ENCODE results near the gene ADGRL2.

DNA sequence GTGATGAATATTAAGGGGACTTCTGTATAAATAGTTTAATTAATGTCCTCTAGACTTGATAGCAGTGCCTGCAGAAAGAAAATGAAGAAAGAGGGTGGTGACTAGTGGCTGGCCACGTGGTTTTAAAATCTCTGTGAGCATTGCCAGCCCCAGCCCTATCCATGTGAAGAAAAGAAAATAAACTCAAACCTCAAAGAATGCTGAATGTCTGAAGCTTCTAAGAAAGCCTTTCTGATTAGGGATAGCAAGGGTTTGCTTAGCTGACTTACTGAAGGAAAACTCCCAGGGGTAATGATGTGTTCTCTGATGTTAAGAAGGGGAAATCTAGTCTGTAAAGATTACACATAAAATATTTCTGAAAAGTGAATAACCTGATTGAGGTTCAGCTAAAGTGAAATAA is 31.8 kb downstream of the ADGRL2 start:
- TF ChIP-seq, protein P1, sequence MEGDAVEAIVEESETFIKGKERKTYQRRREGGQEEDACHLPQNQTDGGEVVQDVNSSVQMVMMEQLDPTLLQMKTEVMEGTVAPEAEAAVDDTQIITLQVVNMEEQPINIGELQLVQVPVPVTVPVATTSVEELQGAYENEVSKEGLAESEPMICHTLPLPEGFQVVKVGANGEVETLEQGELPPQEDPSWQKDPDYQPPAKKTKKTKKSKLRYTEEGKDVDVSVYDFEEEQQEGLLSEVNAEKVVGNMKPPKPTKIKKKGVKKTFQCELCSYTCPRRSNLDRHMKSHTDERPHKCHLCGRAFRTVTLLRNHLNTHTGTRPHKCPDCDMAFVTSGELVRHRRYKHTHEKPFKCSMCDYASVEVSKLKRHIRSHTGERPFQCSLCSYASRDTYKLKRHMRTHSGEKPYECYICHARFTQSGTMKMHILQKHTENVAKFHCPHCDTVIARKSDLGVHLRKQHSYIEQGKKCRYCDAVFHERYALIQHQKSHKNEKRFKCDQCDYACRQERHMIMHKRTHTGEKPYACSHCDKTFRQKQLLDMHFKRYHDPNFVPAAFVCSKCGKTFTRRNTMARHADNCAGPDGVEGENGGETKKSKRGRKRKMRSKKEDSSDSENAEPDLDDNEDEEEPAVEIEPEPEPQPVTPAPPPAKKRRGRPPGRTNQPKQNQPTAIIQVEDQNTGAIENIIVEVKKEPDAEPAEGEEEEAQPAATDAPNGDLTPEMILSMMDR (tag by site-specific recombination; IDR thresholded peaks at IDR 0.05), result no peak
- TF ChIP-seq ZNF518A (tag by site-specific recombination; conservative IDR thresholded peaks at IDR 0.05; ENCODE audit: low read depth), result no peak
